Endothelial cell of umbilical vein (primary cell): ENCODE results near the gene VANGL1. TPM values are rescaled to one million over a fixed set of nuclear protein-coding genes. Genes with fewer than 3 reads are reported as not detected.

Experiments used
- BruUV-seq: library from RNA; stranded (reverse); fragments of 400-500 nt; replicated peaks from 2 replicates; lab custom pipeline; 2021; lab: Mats Ljungman, UMichigan
- CTCF ChIA-PET: fragments of 300-600, 350-600 bp; sonication (Branson Sonifier 250); formaldehyde crosslinking; loops from one replicate; lab custom pipeline; 2021; ENCODE audit warnings: antibody characterized with exemption, inconsistent platforms; lab: Charles Lee
- POLR2A ChIA-PET: fragments of 300-600, 350-600 bp; sonication (Branson Sonifier 250); formaldehyde crosslinking; loops from one replicate; lab custom pipeline; 2021; ENCODE audit warnings: antibody characterized with exemption, inconsistent platforms; lab: Charles Lee
- DNase-seq: peaks from one replicate; pipeline ENCODE4 v3.0.0-alpha.2; 2011; ENCODE audit warnings: low read depth, low spot score
- FAIRE-seq: peaks from 2 replicates; lab custom pipeline; 2011; peaks lifted over from hg19 to GRCh38; lab: Jason Lieb, UNC
- H2AFZ ChIP-seq: 2 replicates; pipeline ENCODE4 v1.6.0; 2012; ENCODE audit warnings: low read depth, low read length, control low read depth, inconsistent platforms
- H3K27ac ChIP-seq: 2 replicates; pipeline ENCODE4 v1.5.1; 2011; ENCODE audit warnings: low read depth, mild to moderate bottlenecking, control low read depth, low read length, moderate library complexity; ENCODE audit not compliant: insufficient read depth
- H3K27me3 ChIP-seq, 2 experiments: 2 replicates each; pipeline versions ENCODE4 v1.6.0 to v1.6.1; 2011; ENCODE audit warnings: low read length in 2 of 2, mixed read lengths in 1 of 2; ENCODE audit not compliant: control insufficient read depth in 2 of 2, insufficient read depth in 2 of 2
- H3K36me3 ChIP-seq, 2 experiments: 2 replicates in 1 of 2; 3 replicates in 1 of 2; pipeline ENCODE4 v1.5.1; 2011; ENCODE audit warnings: low read length in 2 of 2, mild to moderate bottlenecking in 1 of 2, moderate library complexity in 1 of 2; ENCODE audit not compliant: control insufficient read depth in 2 of 2, insufficient read depth in 2 of 2; ENCODE audit errors: extremely low read depth in 1 of 2
- H3K4me1 ChIP-seq: 3 replicates; pipeline ENCODE4 v1.5.1; 2011; ENCODE audit warnings: mild to moderate bottlenecking, low read length; ENCODE audit not compliant: control insufficient read depth, insufficient read depth; ENCODE audit errors: extremely low read depth
- H3K4me2 ChIP-seq: 2 replicates; pipeline ENCODE4 v1.6.1; 2011; ENCODE audit warnings: low read length, control low read depth, mixed read lengths; ENCODE audit not compliant: insufficient read depth
- H3K4me3 ChIP-seq, 3 experiments: fragments of 200-600 bp in 1 of 3; sonication (generic), shearing (Covaris generic) in 1 of 3; replicated peaks in 1 of 3; 2 replicates each; pipeline ENCODE4 v1.5.1; 2011 to 2016; ENCODE audit warnings: control low read depth in 3 of 3, low read length in 3 of 3, mild to moderate bottlenecking in 2 of 3, inconsistent platforms in 1 of 3, low read depth in 1 of 3, moderate library complexity in 1 of 3; ENCODE audit not compliant: insufficient read depth in 1 of 3
- H3K79me2 ChIP-seq: 2 replicates; pipeline ENCODE4 v1.6.0; 2012; ENCODE audit warnings: low read length, inconsistent platforms; ENCODE audit not compliant: control insufficient read depth, insufficient read depth
- H3K9ac ChIP-seq: replicated peaks from 2 replicates; pipeline ENCODE3; 2011; ENCODE audit warnings: low read length, control low read depth; ENCODE audit not compliant: insufficient read depth; ENCODE audit errors: extremely low read depth
- H3K9me1 ChIP-seq: replicated peaks from 3 replicates; pipeline ENCODE4 v1.6.0; 2011; ENCODE audit warnings: mild to moderate bottlenecking, low read length; ENCODE audit not compliant: control insufficient read depth, insufficient read depth; ENCODE audit errors: extremely low read depth
- H3K9me3 ChIP-seq: replicated peaks from 2 replicates; pipeline ENCODE4 v1.5.1; 2012; ENCODE audit warnings: low read length, inconsistent platforms; ENCODE audit not compliant: control insufficient read depth, insufficient read depth
- H4K20me1 ChIP-seq: replicated peaks from 2 replicates; pipeline ENCODE3; 2011; ENCODE audit warnings: mild to moderate bottlenecking, low read length; ENCODE audit not compliant: control insufficient read depth, insufficient read depth; ENCODE audit errors: extremely low read depth
- CTCF ChIP-seq, 2 donors: IDR thresholded peaks; 1 replicate in 1 of 2; 2 replicates in 1 of 2; pipeline ENCODE4 v1.5.1; 2011; ENCODE audit warnings: low read length in 2 of 2, mild to moderate bottlenecking in 2 of 2, moderate library complexity in 2 of 2, control low read depth in 1 of 2, inconsistent platforms in 1 of 2, low read depth in 1 of 2; ENCODE audit not compliant: insufficient read depth in 1 of 2; ENCODE audit errors: extremely low read depth in 1 of 2
- EZH2 ChIP-seq: IDR thresholded peaks from 2 replicates; pipeline ENCODE4 v1.6.1; 2012; ENCODE audit warnings: borderline replicate concordance, low read depth, mild to moderate bottlenecking, moderate library complexity, low read length, inconsistent platforms; ENCODE audit not compliant: severe bottlenecking
- FOS ChIP-seq: IDR thresholded peaks from 2 replicates; pipeline ENCODE4 v1.6.1; 2011; ENCODE audit warnings: mild to moderate bottlenecking, low read length, moderate library complexity, borderline replicate concordance; ENCODE audit not compliant: insufficient read depth
- GATA2 ChIP-seq: IDR thresholded peaks from 2 replicates; pipeline ENCODE4 v1.7.0; 2011; ENCODE audit warnings: low read depth, mild to moderate bottlenecking, moderate library complexity, mixed read lengths, low read length; ENCODE audit not compliant: insufficient read length, insufficient read depth
- JUN ChIP-seq: IDR thresholded peaks from 2 replicates; pipeline ENCODE4 v1.6.1; 2011; ENCODE audit warnings: borderline replicate concordance, low read depth; ENCODE audit not compliant: insufficient read length, insufficient read depth
- MAX ChIP-seq: IDR thresholded peaks from 2 replicates; pipeline ENCODE4 v1.6.1; 2011; ENCODE audit not compliant: insufficient read depth, insufficient read length
- MYC ChIP-seq: IDR thresholded peaks from one replicate; pipeline ENCODE4 v1.6.1; 2011; ENCODE audit warnings: mild to moderate bottlenecking, low read depth, low read length
- POLR2A ChIP-seq: IDR thresholded peaks from 2 replicates; pipeline ENCODE4 v1.6.1; 2012; ENCODE audit warnings: low read depth, mild to moderate bottlenecking, control low read depth, low read length
- POLR2AphosphoS5 ChIP-seq: IDR thresholded peaks from 2 replicates; pipeline ENCODE4 v1.6.1; 2012; ENCODE audit warnings: low read depth, mild to moderate bottlenecking, control low read depth, low read length, moderate library complexity; ENCODE audit not compliant: insufficient read depth
- dilution Hi-C: fragments of 300-500 bp; cut with MboI; formaldehyde crosslinking; loops from one replicate; pipeline ENCODE4 v1.15.0; 2019; ENCODE audit warnings: low sequenced_read_pairs; ENCODE audit not compliant: extremely low pct_ligation_motif_present
- intact Hi-C: fragments of 100-400 bp; cut with micrococcal nuclease; formaldehyde crosslinking; loops from one replicate; pipeline ENCODE4 v1.10.0; 2022
- polyA plus RNA-seq, 4 experiments: library from polyadenylated mRNA; depleted of rRNA in 3 of 4; stranded (reverse) in 3 of 4; unstranded in 1 of 4; fragments of >200 nt; gene quantifications; 2 replicates each; pipeline versions ENCODE4 v1.2.1 to v1.2.3, GENCODE V29; 2011 to 2012; ENCODE audit warnings: missing spikeins in 1 of 4
- total RNA-seq: library from RNA; stranded (reverse); gene quantifications from 2 replicates; pipeline ENCODE4 v1.2.3, GENCODE V29; 2021

The VANGL1 gene
- total and polyA plus RNA-seq, 2 donors (not counting 3 experiments of a cell fraction or from before 2014, with no cell fraction given), result 15.0 to 24.8 TPM

GRCh38 chr1:115677565-115677964, 35.8 kb downstream of the VANGL1 start:
- H3K27me3 ChIP-seq, result no peaks in the 10 kb centered on the region
- H2AFZ ChIP-seq, result no peak overlapping the region
- no peaks in the 10 kb centered on the region for H3K79me2 ChIP-seq
- CTCF ChIA-PET, result interaction anchor here (1.6 to 3.0 kb wide), 2 partner anchors 9 to 69 kb away, joined by 9 read pairs; no protein-coding TSS in a partner anchor
- no peaks in the 10 kb centered on the region for H3K4me1 ChIP-seq
- DNase-seq (no peak), FAIRE-seq (no peak)
- no peak overlapping the region for H3K9ac ChIP-seq
- dilution Hi-C loops (no loop called here), intact Hi-C loops (no loop called here)
- BruUV-seq, result no TSS peak
- POLR2A ChIA-PET, result no interaction called here
- peaks cover 0 to 2% of the 10 kb centered on the region in 2 experiments for H3K36me3 ChIP-seq
- H3K9me3 ChIP-seq, result no peaks in the 10 kb centered on the region
- H4K20me1 ChIP-seq, result no peaks in the 10 kb centered on the region
- H3K4me3 ChIP-seq, result no peak overlapping the region
- H3K9me1 ChIP-seq, result no peaks in the 10 kb centered on the region
- no peak overlapping the region for H3K27ac ChIP-seq
- H3K4me2 ChIP-seq, result no peak overlapping the region
- peak in 1 of 2 donors; percentile 20 for TF ChIP-seq CTCF (IDR thresholded peaks at IDR 0.05; ENCODE audit: extremely low read depth in 1 of 2, insufficient read depth in 1 of 2, low read depth in 1 of 2, low read length in 2 of 2)
- no peak for TF ChIP-seq JUN
- TF ChIP-seq MYC, result no peak
- no peak for TF ChIP-seq EZH2

- FAIRE-seq (no peak), DNase-seq (no peak)
- dilution Hi-C loops, result no loop called here
- no peak overlapping the region for H3K27ac ChIP-seq
- H3K9ac ChIP-seq, result no peak overlapping the region
- no peak for TF ChIP-seq GATA2
- no peak for TF ChIP-seq MYC
- TF ChIP-seq CTCF (IDR thresholded peaks at IDR 0.05; ENCODE audit: extremely low read depth in 1 of 2, insufficient read depth in 1 of 2, low read depth in 1 of 2, low read length in 2 of 2), result no peak
- no peak for TF ChIP-seq POLR2AphosphoS5
- TF ChIP-seq JUN, result no peak
- no peak for TF ChIP-seq FOS
- TF ChIP-seq POLR2A, result no peak
- no peak for TF ChIP-seq MAX
- TF ChIP-seq EZH2, result no peak
- peaks cover 0 to 2% of the 10 kb centered on the region in 2 experiments for H3K36me3 ChIP-seq
- ChIA-PET POLR2A (no interaction called here), CTCF (interaction anchor here (1.2 to 3.0 kb wide), 3 partner anchors 9 to 70 kb away, joined by 6 to 9 read pairs (median 9); no protein-coding TSS in a partner anchor)
- intact Hi-C loops, result no loop called here
- H4K20me1 ChIP-seq, result no peaks in the 10 kb centered on the region
- H3K27me3 ChIP-seq, result no peaks in the 10 kb centered on the region
- H3K9me1 ChIP-seq, result no peaks in the 10 kb centered on the region
- no peaks in the 10 kb centered on the region for H3K79me2 ChIP-seq
- no peak overlapping the region for H3K4me3 ChIP-seq
- no peaks in the 10 kb centered on the region for H3K9me3 ChIP-seq
- no peak overlapping the region for H3K4me2 ChIP-seq
- BruUV-seq, result no TSS peak
- no peak overlapping the region for H2AFZ ChIP-seq
- no peaks in the 10 kb centered on the region for H3K4me1 ChIP-seq
Measured at GRCh38 chr1:115678141-115678540, 36.4 kb downstream of the VANGL1 start.
